ENCODE data around the gene TMEM174.

The TMEM174 gene, protein sequence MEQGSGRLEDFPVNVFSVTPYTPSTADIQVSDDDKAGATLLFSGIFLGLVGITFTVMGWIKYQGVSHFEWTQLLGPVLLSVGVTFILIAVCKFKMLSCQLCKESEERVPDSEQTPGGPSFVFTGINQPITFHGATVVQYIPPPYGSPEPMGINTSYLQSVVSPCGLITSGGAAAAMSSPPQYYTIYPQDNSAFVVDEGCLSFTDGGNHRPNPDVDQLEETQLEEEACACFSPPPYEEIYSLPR

DNA sequence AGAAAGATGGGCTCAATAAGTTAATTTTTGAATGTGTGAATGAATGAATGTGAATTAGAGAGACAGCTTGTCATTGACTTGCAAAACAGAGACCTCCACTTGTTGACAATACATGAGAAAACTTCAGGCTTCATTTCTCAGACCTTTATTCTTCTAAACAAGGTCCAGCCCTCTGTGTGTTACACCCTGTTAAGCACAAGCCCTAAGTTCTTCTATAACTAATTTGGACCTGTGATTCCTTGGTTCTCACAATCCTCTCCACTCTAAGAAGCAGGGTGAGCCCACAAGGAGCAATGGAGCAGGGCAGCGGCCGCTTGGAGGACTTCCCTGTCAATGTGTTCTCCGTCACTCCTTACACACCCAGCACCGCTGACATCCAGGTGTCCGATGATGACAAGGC, at the start of gene TMEM174:
TSS of gene TMEM174 (plus strand) at position 243 of the 400 bp plus-strand sequence. CDS start at position 294, 51 bp downstream.
- DNase-seq (ENCODE audit: extremely low read depth in 1 of 2, low read depth in 1 of 2) = no peak

DNA sequence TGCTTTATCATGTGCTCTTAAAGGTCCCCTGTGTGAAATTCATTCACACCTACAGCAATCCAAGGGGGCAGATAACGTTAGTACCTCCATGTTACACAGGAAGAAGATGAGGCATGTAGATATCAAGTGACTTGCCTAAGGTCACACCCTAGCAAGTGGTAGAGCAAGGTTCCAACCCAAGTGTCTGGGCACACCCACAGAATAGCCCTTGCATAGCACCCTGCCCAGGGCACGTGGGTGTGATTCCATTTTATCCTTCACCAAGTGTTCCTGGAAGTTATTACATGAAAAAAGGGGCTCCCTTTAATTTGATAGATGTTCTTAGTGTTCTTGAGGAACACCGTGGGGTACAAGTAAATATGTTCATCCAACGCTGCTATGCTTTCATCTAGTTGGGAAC, 47.7 kb upstream of the TMEM174 start:
- DNase-seq (ENCODE audit: extremely low read depth in 1 of 2, low read depth in 1 of 2) = no peak

DNA sequence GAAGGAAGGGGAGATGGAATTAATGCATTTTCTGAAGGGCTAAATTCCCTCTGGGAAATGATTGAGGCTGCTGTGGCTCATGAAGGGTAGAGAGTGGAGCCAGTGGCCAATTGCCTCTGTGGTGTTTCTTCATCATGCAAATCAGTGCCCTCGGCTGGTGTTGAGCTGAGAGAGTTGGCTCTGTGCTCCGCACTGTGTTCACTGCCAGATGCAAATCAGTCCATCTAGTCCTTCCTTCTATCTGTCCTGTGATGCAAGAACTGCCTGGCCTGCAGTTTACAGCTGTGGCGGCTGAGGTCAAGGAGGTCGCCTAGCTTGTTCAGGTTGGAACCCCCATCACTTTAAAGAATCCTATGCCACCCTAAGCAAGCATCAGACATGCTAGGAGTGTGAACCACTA, 46.6 kb upstream of the TMEM174 start:
- DNase-seq (ENCODE audit: extremely low read depth in 1 of 2, low read depth in 1 of 2) = no peak

DNA sequence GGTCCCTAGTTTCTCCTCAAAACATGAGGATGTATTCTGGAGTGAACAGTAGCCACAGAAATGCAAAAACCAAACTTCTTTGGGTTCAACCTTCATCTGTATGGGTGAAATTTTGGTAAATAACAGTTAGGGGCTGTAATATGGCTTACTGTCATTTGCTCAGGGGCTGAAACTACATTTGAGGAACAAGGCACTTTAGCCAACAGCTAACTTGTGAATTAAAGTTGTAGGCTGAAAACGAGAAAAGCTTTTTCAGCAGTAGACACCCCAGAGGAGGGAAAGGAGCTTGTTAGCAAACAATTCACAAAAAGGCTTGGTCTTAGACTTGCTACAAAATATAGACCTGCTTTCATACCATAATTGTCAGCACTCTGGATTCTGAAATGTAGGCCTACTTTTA, 46.0 kb upstream of the TMEM174 start:
- no peak for DNase-seq (ENCODE audit: extremely low read depth in 1 of 2, low read depth in 1 of 2)

DNA sequence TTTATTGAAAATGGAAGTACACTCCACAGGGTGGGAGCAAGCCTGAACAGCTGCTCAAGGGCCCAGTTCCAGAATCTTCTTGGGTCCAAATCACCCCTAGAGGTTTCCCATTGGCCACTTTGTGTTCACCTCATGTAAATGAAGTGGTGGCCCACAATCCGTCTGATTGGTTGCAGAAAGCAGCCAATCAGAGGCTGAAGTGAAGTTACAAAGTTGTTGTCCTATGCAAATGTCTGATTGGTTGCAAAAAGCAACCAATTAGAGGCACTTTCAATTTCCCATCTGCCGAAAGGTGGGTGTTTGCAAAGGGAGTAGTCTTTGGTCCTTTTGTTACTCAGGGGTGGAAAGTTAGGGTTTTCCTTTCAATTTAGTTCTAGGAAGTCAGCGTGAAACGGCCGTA, 43.9 kb upstream of the TMEM174 start:
- no peak for DNase-seq (ENCODE audit: extremely low read depth in 1 of 2, low read depth in 1 of 2)

DNA sequence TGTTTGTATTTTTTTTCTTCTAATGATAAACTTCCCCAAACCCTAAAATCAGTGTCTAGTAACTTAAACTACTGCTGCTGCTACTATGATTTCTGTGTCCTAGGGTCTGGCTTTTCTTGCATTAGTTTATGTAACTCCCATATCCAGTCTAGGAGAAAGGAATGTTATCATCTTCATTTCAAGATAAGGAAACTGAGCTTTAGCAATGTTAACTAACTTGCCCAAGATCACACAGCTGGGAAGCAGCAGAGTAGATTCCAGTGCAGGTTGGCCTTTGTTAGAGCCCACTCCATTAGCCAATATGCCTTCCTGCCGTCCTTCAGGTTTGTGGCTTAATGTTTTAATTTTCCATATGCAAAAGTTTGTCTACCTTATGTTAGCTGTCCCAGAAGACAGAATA, 42.2 kb upstream of the TMEM174 start:
- no peak for DNase-seq (ENCODE audit: extremely low read depth in 1 of 2, low read depth in 1 of 2)

DNA sequence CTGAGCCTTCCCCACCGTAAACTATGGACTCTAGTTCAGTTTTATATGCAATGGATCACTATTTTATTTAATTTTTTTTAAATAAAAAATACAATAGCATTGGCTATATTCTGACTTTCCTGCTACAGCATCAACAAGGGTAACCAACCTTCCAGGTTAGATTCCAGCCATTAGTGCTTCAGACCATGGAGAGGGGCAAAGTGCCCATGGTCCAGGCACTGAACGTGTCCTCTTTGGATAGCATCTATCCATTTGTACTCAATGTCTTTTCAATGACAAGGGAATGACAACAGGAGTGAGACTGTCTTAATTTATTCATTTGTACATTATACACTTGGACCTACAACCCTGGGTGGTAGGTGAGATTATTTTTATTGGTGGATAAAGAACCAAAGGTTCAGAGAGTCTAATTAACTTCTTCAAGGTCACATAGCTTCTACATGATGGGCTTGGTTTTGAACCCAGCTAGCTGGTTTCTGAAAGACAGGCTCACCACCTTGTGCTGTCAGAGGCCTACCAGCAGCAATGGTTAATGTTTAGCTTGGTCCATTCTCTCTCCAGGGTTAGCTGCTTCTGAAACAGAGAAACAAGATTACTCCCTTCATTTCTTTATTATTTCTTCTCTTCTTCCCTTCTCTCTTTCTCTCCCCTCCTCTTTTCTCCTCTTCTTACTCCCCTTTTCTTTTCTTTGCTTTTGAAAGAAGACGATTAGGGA, 41.1 kb upstream of the TMEM174 start:
- DNase-seq (ENCODE audit: extremely low read depth in 1 of 2, low read depth in 1 of 2) = no peak

DNA sequence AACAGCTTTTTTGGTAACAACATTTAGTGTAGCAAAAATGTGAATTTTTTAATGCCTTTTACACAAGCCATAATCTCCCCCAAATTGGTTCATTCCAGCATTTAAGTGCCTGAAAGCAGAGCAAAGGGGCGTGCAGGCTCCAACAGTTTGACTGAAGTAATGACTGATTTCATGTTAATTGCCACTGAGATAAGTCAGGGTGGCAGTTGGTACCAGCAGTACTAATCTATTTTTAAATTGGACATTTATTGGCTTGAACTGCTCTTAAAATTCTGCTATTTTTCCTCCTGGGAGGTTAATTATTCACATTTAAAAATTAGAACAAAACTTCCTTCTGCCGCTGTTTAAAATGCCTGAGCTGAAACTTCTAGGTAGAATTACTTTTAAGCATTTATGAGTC, 40.2 kb upstream of the TMEM174 start:
- no peak for DNase-seq (ENCODE audit: extremely low read depth in 1 of 2, low read depth in 1 of 2)

DNA sequence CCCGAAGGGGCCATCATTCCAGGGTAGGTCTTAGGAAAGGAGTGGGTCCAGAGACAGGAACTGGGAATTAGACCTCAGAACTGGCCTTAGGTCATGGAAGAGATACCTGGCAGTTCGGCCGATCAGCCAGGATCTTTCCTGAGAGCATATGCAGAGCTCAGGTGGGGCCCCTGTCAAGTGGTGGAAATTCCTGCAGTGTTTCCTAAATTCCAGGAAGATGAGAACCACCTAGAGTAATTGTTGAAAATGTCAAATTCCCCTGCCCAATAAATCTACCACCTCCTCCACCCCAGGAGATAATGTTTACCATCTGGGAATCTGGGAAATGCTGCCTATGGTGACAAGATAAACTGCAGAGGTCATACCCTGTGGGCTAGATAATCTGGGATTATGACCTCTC, 38.0 kb upstream of the TMEM174 start:
- no peak for DNase-seq (ENCODE audit: extremely low read depth in 1 of 2, low read depth in 1 of 2)

DNA sequence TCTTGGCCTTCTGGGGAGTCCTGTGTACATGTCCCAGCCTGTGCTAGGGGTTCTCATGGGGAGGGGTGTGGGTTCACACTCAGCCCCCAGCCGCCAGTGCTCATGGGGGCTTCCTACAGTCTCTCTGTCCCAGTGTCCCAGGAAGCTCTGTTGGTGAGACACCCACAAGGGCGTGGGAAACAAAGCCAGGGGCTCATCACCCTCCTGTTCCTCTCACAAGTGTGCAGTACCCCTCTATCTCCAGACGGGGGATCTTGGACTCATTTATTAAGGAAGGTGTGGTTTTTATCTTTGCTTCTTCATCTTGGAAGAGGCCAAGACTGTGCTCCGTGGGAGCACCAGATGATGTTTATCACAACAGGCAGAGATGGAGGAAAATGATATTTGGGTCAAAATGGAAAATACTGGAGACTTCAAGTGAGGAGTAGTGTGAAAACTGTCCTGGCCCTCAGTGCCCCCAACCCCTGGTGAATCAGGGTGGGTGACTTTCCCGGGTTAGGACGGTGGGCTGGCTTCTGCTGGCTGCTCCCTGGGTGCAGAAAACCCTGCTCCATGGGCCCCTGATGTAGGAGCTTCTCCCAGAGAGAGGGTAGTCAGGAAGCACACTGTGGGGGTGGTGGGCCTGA, 37.5 kb upstream of the TMEM174 start:
- no peak for DNase-seq (ENCODE audit: extremely low read depth in 1 of 2, low read depth in 1 of 2)

DNA sequence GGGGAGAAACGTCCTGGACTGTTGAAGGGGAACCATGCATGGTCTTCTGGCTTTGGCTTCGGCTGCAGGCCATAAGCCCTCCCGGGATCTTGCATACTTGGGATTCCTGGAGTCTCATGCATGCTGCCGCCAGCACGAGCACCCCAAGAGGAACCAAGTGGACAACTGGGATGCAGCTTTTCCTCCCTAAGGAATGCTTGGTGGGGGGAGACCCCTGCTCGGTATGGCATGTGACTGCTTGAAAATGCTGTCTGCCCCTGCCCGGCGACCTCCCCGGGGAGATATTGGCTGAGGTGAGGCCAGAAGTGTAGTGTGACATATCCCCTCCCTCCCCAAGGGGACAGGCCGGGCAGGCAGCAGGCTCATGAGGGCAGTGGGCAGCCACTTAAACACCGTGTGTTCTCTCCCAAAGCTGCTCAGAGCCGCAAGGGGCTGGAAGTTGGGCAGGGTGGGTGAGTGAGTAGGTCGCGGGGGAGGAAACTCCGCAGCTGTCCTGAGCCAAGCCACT, 36.9 kb upstream of the TMEM174 start:
- no peak for DNase-seq (ENCODE audit: extremely low read depth in 1 of 2, low read depth in 1 of 2)

DNA sequence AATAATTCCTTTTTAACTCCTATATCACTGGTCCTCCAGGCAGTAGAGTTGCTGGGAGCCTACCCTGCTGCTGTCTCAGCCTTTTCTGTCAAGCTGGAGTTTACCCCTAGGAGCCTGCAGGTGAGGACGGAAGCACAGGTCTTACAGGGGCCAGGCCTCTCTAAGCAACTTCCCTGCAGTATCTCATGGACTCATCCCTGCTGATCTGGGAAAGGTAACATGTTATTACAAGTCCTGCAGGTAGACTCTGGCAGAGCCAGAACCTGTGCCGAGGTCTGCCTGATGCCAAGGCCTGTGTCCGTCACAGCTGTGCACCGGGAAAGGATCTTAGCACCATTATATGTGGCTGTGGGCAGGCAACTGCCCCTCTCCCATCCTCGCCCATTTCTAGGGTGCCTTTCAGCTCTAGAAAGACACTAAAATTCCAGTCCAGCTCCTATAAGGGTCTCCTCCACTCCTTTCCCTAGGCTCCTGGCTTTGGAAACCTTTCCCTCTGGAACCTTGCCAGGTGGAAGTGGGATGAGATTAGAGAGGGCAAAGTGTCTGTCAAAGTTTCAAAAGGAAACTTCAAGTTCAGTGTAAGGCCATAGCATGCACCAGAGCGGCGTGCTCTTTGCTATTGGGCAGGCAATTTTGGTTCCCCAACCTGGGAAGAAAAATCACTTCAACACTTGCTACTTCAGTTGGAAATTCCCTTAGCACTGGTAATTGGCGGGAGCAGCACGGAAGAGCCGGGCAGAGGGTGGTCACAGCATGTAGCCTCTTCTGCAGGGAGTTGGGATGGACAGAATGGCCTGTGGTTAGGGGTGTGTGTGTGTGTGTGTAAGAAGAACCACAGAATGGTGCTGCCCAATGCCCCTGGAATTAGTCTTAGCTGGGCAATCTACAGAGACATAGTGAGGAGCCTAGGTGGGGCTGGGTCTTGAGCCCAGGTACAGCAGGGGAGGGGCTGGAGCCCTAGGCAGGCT, 35.1 kb upstream of the TMEM174 start:
- no peak for DNase-seq (ENCODE audit: extremely low read depth in 1 of 2, low read depth in 1 of 2)

DNA sequence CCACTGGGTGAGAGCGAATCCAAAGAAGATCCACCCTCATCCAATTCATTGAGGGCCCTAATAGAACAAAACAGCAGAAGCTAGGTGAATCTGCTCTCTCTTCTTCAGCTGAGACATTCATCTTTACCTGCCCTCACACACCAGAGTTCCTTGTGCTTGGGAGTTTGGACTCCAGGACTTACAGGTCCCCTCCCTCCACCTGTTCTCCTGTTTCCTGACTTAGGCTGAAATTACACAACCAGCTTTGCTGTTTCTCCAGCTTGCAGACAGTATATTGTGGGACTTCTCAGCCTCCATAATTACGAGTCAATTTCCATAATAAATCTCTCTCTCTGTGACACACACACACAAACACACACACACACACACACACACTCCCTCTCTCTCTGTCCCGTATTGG, 33.5 kb upstream of the TMEM174 start:
- DNase-seq (ENCODE audit: extremely low read depth in 1 of 2, low read depth in 1 of 2) = no peak

DNA sequence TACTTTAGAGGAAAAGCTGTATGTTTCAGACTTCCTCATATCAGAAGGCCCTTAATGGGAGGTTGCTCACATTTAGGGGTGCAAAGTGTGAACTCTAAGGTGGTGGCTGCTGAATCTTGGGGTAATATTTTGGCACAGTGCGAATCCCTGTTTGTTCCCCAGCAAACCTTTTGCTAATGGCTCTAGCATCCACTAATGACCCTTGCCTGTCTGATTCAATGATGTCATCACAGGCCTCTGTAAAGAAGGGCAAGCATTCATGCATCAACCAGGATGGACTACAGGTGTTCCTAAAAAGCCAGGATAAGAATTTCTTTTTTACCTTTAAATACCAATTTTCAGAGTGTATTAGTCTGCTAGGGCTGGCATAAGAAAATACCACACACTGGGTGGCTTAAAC, 32.2 kb upstream of the TMEM174 start:
- no peak for DNase-seq (ENCODE audit: extremely low read depth in 1 of 2, low read depth in 1 of 2)

DNA sequence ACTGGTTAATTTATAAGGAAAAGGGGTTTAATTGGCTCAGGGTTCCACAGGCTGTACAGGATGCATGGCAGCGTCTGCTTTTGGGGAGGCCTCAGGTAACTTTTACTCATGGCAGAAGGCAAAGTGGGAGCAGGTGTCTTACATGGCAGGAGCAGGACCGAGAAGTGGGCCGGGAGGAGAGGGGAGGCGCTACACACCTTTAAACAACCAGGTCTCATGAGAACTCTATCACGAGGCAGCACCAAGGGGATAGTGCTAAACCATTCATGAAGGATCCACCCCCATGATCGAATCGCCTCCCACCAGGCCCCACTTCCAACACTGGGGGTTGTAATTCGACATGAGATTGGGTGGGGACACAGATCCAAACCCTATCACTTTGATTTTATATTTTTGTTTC, 31.0 kb upstream of the TMEM174 start:
- DNase-seq (ENCODE audit: extremely low read depth in 1 of 2, low read depth in 1 of 2) = no peak

DNA sequence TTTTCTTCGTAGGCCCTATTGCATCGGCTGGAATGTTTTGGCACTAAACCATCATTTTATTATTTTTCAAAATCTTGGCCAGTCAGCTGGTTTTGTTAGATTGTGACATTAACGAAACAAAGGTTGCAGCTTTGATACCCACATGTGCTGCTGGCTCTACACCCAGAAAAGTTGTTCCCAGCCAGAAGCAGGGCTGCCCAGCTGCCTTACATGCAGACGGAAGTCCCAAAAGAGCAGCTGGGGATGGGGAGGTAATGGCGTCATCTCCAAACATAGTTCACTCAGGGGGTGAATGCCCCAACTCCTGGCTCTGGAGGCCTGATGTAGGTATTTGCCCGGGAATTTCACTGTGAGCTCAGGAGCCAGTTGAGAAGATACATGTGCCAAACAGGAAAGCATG, 29.3 kb upstream of the TMEM174 start:
- no peak for DNase-seq (ENCODE audit: extremely low read depth in 1 of 2, low read depth in 1 of 2)

DNA sequence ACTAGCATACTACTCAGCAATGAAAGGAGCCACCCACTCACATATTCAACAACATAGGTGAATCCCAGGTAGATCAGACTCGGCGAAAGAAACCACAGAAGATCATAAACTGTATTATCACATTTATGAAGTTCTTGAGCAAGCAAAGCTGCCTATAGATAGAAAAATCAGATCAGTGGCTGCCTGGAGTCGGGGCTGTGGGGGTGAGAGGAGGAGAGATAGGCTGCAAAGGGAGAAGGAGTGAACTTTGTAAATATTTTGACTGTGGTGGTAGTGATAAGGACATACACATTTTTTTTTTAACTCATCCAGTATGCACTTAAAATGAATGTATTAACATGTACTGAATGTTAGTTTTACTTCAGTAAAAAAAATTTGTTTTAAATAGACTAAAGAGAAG, 23.5 kb upstream of the TMEM174 start:
- DNase-seq (ENCODE audit: extremely low read depth in 1 of 2, low read depth in 1 of 2) = no peak

DNA sequence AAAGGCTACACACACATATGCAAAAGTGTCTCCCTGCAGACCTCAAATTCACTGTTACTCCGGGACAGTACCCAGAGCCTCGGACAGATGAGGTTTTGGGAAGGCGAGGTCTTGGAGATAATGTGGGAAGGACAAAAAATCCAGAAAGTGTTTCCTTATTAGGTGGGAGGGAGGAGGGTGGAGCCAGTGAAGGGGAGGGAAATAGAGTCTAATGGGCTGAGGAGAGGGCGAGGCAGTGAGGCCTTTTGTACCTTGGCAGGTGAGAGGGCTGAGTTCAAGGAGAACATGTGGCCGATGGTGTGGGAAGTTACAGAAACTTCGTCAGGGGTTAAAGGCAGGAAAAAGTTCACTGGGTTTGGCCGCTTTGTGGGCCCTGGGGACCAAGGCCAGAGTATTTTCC, 22.1 kb upstream of the TMEM174 start:
- DNase-seq (ENCODE audit: extremely low read depth in 1 of 2, low read depth in 1 of 2) = no peak

DNA sequence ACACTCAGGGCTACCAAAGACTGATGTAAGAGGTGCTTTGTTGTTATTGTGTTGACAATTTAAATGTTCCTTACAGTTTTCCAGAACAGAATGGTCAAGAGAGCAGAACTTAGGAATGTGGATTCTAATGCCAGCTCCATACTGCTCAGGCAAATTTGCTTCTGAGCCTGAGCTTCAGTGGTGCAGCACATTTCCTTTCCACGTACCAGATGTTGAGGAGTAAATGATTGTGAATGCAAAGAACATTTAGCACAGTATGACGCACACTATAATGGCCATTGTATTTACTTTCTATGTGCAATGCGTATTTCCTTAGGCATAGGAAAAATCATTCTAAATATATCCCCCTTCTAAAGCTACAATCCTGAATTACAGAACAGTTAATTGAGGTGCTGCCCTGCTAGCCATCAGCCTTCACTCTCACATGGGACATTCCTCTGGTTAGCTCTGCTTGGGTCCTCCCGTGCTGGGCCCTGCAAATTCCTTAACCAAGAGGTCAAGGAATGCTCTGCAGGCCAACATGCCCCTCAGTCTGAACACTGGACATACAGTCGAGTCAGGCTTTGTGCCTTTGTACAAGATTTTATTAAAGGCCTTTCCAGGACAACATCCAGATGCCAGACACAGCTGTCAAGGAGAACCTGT, 21.1 kb upstream of the TMEM174 start:
- DNase-seq (ENCODE audit: extremely low read depth in 1 of 2, low read depth in 1 of 2) = no peak

All from stimulated activated CD8-positive, alpha-beta memory T cell treated with anti-CD3 and anti-CD28 coated beads, Interleukin-7, amount 100 ng/mL, for 48 hours (primary cell).